Measurements from ENCODE around the gene HLCS.

- TF ChIP-seq POLR2A (IDR thresholded peaks at IDR 0.05): no peak
- TF ChIP-seq, protein P1, sequence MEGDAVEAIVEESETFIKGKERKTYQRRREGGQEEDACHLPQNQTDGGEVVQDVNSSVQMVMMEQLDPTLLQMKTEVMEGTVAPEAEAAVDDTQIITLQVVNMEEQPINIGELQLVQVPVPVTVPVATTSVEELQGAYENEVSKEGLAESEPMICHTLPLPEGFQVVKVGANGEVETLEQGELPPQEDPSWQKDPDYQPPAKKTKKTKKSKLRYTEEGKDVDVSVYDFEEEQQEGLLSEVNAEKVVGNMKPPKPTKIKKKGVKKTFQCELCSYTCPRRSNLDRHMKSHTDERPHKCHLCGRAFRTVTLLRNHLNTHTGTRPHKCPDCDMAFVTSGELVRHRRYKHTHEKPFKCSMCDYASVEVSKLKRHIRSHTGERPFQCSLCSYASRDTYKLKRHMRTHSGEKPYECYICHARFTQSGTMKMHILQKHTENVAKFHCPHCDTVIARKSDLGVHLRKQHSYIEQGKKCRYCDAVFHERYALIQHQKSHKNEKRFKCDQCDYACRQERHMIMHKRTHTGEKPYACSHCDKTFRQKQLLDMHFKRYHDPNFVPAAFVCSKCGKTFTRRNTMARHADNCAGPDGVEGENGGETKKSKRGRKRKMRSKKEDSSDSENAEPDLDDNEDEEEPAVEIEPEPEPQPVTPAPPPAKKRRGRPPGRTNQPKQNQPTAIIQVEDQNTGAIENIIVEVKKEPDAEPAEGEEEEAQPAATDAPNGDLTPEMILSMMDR (IDR thresholded peaks at IDR 0.05): no peak
These were observed 83.7 kb downstream of the HLCS start for GRCh38 chr21:36882776-36883175.

All from body of pancreas (tissue), 4 donors.